ENCODE results near the gene PPP1R15B.

Gene PPP1R15B

GRCh38 chr1:204449678-204450280 lies 38.2 kb upstream of the PPP1R15B start:
- no peak for DNase-seq (ENCODE audit: low read depth, low spot score)

GRCh38 chr1:204448991-204449677 lies 37.5 kb upstream of the PPP1R15B start:
- CTCF ChIA-PET: interaction anchor here (0.6 to 30.9 kb wide), 8 partner anchors 10 to 51 kb away, joined by 3 to 1052 read pairs (median 32); partner anchors contain the start of gene PIK3C2B
- no peak for TF ChIP-seq CTCF (IDR thresholded peaks at IDR 0.05; ENCODE audit: insufficient read depth, low read length, missing control alignments)
- H3K4me3 ChIP-seq (ENCODE audit: low read depth, low read length): no peak overlapping the region
- DNase-seq (ENCODE audit: low read depth, low spot score): no peak
- POLR2A ChIA-PET: no interaction called here

More at GRCh38 chr1:204449678-204450280, 38.2 kb upstream of the PPP1R15B start:
- no peak overlapping the region for H3K4me3 ChIP-seq (ENCODE audit: low read depth, low read length)
- ChIA-PET CTCF (interaction anchor here (1.1 to 30.9 kb wide), 7 partner anchors 9 to 50 kb away, joined by 3 to 1052 read pairs (median 56); partner anchors contain the start of gene PIK3C2B), POLR2A (no interaction called here)
- TF ChIP-seq CTCF (IDR thresholded peaks at IDR 0.05; ENCODE audit: insufficient read depth, low read length, missing control alignments): no peak

GRCh38 chr1:204448344-204448964 lies 36.8 kb upstream of the PPP1R15B start:
- POLR2A ChIA-PET: interaction anchor here (0.6 kb wide), 1 partner anchor 57 kb away, joined by 3 read pairs; no protein-coding TSS in a partner anchor
- DNase-seq (ENCODE audit: low read depth, low spot score): no peak
- CTCF ChIA-PET: interaction anchor here (0.6 to 30.9 kb wide), 9 partner anchors 10 to 359 kb away, joined by 3 to 1052 read pairs (median 14); partner anchors contain the start of gene PIK3C2B
- no peak overlapping the region for H3K4me3 ChIP-seq (ENCODE audit: low read depth, low read length)
- no peak for TF ChIP-seq CTCF (IDR thresholded peaks at IDR 0.05; ENCODE audit: insufficient read depth, low read length, missing control alignments)

- no peak for TF ChIP-seq CTCF (IDR thresholded peaks at IDR 0.05; ENCODE audit: insufficient read depth, low read length, missing control alignments)
- ChIA-PET POLR2A (no interaction called here), CTCF (interaction anchor here (0.9 to 30.9 kb wide), 14 partner anchors 11 to 360 kb away, joined by 3 to 1052 read pairs (median 12); partner anchors contain the start of gene PIK3C2B)
- DNase-seq (ENCODE audit: low read depth, low spot score): no peak
- no peak overlapping the region for H3K4me3 ChIP-seq (ENCODE audit: low read depth, low read length)
Measured at GRCh38 chr1:204447736-204448135, 36.1 kb upstream of the PPP1R15B start.

- CTCF ChIA-PET: interaction anchor here (0.9 to 30.9 kb wide), 17 partner anchors 12 to 360 kb away, joined by 3 to 1052 read pairs (median 12); partner anchors contain the start of gene PIK3C2B
- TF ChIP-seq CTCF (IDR thresholded peaks at IDR 0.05; ENCODE audit: insufficient read depth, low read length, missing control alignments): no peak
- POLR2A ChIA-PET: interaction anchor here (0.9 kb wide), 1 partner anchor 47 kb away, joined by 3 read pairs; the partner anchor contains the start of gene PIK3C2B
- H3K4me3 ChIP-seq (ENCODE audit: low read depth, low read length): no peak overlapping the region
- no peak for DNase-seq (ENCODE audit: low read depth, low spot score)
Measured at GRCh38 chr1:204447190-204447589, 35.6 kb upstream of the PPP1R15B start.

Measured in AG04449 (cell line).